GM21529 (cell line): ENCODE measurements around the gene ITPR1.

ENCODE experiments used
- ATAC-seq: cut with Tn5 transposase; IDR thresholded peaks from one replicate; pipeline ENCODE4 v1.9.1; 2021; ENCODE audit not compliant: unreplicated experiment

ITPR1 gene

GRCh38 chr3:4564928-4565586, 71.9 kb downstream of the ITPR1 start:
- ATAC-seq, result no peak

GRCh38 chr3:4565809-4566501, 72.8 kb downstream of the ITPR1 start:
- no peak for ATAC-seq

DNA sequence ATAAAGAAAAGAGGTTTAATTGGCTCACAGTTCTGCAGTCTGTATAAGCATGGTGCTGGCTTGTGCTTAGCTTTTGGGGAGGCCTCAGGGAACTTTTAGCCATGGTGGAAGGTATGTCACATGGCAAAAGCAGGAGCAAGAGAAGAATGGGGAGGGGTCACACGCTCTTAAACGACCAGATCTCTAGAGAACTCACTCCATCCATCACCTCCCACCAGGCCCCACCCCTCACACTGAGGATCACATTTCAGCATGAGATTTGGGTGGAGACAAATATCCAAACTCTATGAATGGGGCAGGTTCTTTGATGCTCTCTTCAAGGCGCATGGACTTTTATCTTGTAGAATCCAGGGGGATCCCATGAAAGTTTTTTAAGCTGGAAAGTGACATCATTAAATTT, 75.7 kb downstream of the ITPR1 start:
- ATAC-seq, result no peak

- ATAC-seq, result no peak
Measured at GRCh38 chr3:4570840-4571621, 77.9 kb downstream of the ITPR1 start.

- peak; percentile 71 for ATAC-seq
Measured at GRCh38 chr3:4571690-4572334, 78.7 kb downstream of the ITPR1 start.

- no peak for ATAC-seq
Measured at GRCh38 chr3:4573153-4573552, 80.0 kb downstream of the ITPR1 start.

DNA sequence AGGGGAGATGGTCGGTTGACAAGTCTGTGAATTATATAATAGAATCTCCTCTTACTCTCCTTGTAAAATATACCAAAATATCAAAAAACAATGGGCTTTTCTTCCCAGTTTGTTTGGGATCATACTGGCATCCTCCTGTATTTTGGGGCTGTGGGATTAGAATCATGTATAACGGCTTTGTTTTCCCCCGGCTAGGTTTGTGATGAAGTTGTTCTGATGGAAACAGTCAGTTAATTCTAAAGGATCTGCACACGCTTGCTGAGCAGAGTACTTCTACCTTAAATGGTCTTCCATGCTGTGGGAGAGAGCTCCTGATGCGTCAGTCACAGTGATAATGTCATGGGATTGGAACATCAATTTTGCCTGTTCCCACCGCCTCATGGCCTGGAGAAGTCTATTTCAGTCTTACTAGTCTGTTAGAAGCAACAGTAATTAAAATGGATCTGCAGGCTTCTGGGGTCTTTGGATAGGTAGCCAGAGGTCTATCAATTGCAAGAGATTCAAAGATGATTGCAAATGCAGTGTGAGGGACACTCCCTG, 81.3 kb downstream of the ITPR1 start:
- no peak for ATAC-seq

GRCh38 chr3:4575381-4575780, 82.2 kb downstream of the ITPR1 start:
- ATAC-seq, result no peak

GRCh38 chr3:4577721-4578120, 84.6 kb downstream of the ITPR1 start:
- no peak for ATAC-seq

DNA sequence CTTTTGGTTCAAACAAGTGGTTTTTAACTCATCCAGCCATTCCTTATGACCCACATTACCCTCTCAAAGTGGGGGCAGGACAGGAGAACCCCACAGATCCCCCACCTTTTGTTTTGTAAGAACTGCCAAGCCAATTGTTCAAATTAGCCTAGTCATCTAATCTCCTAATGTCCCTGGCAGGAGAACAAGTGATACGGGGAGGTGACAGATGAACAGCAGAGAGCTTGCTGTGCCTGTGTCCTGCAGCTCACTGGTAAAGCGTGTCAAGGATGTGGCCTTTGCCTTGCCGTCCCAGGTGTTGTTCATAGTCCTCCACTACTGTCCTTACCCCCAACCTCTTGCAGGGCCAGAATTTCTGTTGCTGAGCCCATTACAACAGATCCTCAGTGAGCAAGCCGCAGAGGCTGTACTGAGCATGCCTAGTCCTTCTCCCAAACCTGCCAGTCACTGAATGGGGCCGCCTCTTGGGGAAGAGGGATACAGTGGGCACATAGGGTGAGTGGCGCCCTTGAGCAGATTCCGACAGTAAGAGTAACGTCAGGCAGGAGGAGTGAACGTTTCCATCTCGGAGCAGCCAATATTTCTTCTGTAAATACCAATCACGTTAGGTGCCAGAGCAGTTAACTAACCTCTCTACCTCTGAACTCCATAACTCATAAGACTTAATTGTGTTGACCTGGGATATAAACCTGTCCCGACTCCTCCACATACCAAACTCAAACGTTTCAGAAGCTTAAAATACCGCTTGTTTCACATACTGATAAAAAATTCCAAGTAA, 87.4 kb downstream of the ITPR1 start:
- ATAC-seq, result no peak

GRCh38 chr3:4581124-4581424, 87.9 kb downstream of the ITPR1 start:
- ATAC-seq, result no peak

DNA sequence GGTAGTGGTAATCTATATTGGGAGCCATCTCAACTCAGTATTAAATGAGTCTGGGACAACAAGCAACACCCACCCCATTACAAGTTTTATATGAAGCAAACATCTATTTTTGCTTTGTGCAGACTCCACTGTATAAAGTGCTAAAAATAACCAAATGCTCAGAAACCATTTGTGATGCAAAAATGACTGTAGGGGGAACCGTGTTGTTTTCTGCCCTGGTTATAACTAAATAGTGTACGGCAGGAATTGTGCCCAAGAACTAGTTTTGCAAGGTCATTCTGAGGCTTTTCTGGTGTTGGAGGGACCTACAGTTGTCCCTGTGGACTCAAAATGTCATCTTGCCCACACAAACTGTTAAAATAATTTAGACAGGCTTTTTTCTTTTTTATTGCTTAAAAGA, 88.3 kb downstream of the ITPR1 start:
- no peak for ATAC-seq

DNA sequence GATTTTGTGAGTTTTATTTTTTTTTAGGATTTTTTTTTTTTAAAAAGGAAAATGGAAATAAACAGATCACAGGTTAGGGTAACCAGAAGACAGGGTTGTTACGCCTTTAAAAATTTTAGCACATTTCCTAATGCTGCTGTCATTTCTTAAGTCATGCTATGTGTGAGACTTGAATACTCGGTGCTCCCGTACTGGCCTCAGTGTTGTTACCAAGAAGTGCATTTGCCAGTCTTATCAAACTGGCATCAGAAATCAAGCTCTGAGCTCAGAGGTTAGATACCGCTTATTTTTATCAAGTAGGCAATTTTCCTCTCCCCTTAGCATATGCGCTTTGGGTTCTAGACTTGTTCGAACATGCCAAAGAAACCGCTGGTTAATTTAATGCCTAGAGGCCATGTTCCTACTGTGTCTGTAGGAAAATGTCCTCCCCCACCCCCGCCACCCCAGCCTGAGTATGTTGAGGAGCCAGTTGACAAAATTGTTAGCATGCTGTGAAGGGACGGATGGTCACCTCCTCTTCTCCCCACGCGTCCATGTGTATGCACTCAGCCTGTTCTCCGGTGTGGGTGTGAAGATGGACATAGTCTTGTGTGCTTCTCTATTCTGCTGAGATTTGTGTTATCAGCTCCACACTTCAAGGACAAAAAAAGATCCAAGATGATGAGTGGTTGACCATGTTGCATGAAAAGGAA, 88.9 kb downstream of the ITPR1 start:
- ATAC-seq, result no peak

DNA sequence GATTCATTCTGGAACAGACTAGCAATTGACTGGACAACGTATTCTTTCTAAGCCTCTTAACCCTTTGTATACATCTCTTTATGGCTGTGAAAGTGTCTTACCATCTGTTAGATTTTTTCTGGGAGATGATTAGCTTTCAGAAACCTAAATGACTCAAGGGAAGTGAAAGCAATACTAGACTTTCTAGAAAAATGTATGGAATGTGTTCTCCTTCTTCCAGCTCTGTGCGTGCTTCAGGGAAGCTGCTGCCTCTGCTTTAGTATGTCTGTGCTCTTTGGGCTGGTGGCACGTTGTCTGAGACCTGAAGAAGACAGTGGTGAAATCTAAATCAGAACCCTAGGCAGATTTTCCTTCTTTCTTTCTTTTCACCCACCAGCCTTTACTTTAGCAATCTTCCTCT, 89.5 kb downstream of the ITPR1 start:
- ATAC-seq, result no peak

DNA sequence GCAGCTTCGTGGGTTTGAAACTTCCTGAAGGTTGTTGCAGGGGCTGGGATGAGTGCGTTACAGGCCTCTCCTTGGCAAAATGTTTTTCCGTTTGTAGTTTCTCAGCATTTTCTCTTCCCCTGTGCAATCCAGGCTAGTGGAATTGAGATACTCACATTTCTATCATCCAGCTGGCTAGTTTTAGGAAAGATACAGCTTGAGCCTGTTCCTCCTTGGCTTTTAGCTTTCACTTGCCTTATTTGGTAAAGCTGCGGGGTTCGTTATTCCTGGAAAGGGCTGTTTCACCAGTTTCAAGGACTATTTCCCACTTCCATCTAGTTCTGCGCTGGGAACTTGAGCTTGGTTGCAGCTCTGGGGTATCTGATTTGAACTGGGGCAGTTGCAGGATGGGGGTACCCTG, 90.3 kb downstream of the ITPR1 start:
- ATAC-seq, result no peak

- no peak for ATAC-seq
Measured at GRCh38 chr3:4584456-4585249, 91.5 kb downstream of the ITPR1 start.

GRCh38 chr3:4586381-4586780, 93.2 kb downstream of the ITPR1 start:
- ATAC-seq, result no peak

DNA sequence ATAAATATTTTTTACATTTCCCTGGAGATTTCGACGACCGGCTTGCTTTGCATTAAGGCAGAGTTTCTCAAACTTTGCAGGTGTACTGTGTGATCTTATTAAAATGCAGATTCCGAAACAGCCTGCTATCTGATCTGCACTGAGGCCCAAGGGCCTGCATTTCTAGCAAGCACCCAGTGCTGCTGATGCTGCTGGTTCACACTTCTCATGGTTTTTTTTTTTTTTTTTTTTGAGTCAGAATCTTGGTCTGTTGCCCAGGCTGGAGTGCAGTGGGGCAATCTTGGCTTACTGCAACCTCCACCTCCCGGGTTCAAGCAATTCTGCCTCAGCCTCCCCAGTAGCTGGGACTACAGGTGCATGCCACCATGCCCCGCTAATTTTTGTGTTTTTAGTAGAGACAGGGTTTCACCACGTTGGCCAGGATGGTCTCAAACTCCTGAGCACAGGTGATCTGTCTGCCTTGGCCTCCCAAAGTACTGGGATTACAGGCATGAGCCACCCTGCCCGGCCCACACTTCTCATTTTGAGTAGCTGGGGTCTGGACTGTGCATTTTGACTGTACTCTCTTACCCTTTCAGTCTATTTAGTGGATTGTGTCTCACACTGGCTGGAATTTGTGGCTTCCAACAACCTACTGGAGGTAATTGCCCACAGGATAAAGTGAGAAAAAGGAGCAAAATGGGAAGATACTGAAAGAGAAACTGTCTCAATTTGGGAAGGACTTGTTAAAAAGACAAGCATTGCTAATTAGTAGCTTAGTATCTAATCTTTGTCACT, 94.1 kb downstream of the ITPR1 start:
- no peak for ATAC-seq

GRCh38 chr3:4587838-4588105, 94.6 kb downstream of the ITPR1 start:
- ATAC-seq, result no peak
